K562 (cell line): ENCODE data around the gene C2orf72. TPM values are rescaled to one million over a fixed set of nuclear protein-coding genes. Genes with fewer than 3 reads are reported as not detected.

ENCODE experiments used
- ATAC-seq: fragments of 200-7000 bp; cut with Tn5 transposase; 3 replicates; pipeline ENCODE4 v1.9.1; 2020; ENCODE audit warnings: moderate library complexity
- BruUV-seq: library from RNA; stranded (reverse); fragments of 400-500 nt; replicated peaks from 2 replicates; lab custom pipeline; 2021; lab: Mats Ljungman, UMichigan
- CTCF ChIA-PET: fragments of 300-600 bp; formaldehyde crosslinking; extraction: SDS; loops from one replicate; lab custom pipeline; 2021; ENCODE audit warnings: low intra/inter-chr PET ratio; lab: Yijun Ruan, JAX
- POLR2A ChIA-PET: fragments of 300-600, 350-650 bp; sonication (Branson Sonifier 250); formaldehyde crosslinking; extraction: SDS; loops from one replicate; lab custom pipeline; 2021; ENCODE audit warnings: antibody characterized with exemption, inconsistent platforms; lab: Yijun Ruan, JAX
- DNase-seq, 4 experiments: peaks; one replicate each; pipeline versions ENCODE4 v3.0.0 to v3.0.0-alpha.2; 2011 to 2018; ENCODE audit warnings: low spot score in 3 of 4, mixed read lengths in 3 of 4; ENCODE audit errors: extremely low read depth in 1 of 4
- FAIRE-seq: peaks from 2 replicates; lab custom pipeline; 2011; peaks lifted over from hg19 to GRCh38; lab: Jason Lieb, UNC
- H2AFZ ChIP-seq: 2 replicates; pipeline ENCODE4 v1.6.0; 2011; ENCODE audit warnings: low read depth, low read length, control low read depth, inconsistent platforms
- H3K27ac ChIP-seq: fragments of 200-600 bp; 3 replicates; pipeline ENCODE4 v1.8.0; 2011; ENCODE audit warnings: low read depth, mild to moderate bottlenecking, control low read depth, inconsistent platforms, low read length, moderate library complexity, mixed read lengths; ENCODE audit errors: extremely low read depth
- H3K27me3 ChIP-seq, 2 experiments: fragments of 300-600 bp in 1 of 2; 2 replicates in 1 of 2; 3 replicates in 1 of 2; pipeline versions ENCODE4 v1.6.0 to v1.8.0; 2011; ENCODE audit warnings: inconsistent platforms in 2 of 2, low read length in 2 of 2, mild to moderate bottlenecking in 1 of 2, mixed read lengths in 1 of 2, moderate library complexity in 1 of 2; ENCODE audit not compliant: control insufficient read depth in 2 of 2, insufficient read depth in 2 of 2
- H3K36me3 ChIP-seq: fragments of 300-600 bp; 3 replicates; pipeline ENCODE4 v1.8.0; 2011; ENCODE audit warnings: mild to moderate bottlenecking, low read length, inconsistent platforms; ENCODE audit not compliant: control insufficient read depth, insufficient read depth
- H3K4me1 ChIP-seq, 2 experiments: fragments of 200-600 bp in 1 of 2; replicated peaks in 1 of 2; 2 replicates in 1 of 2; 3 replicates in 1 of 2; pipeline versions ENCODE4 v1.5.1 to v1.8.0; 2011; ENCODE audit warnings: inconsistent platforms in 2 of 2, low read length in 2 of 2, mild to moderate bottlenecking in 1 of 2, mixed read lengths in 1 of 2, moderate library complexity in 1 of 2; ENCODE audit not compliant: control insufficient read depth in 2 of 2, insufficient read depth in 2 of 2
- H3K4me2 ChIP-seq: 2 replicates; pipeline ENCODE4 v1.6.1; 2011; ENCODE audit warnings: low read length, control low read depth, inconsistent platforms, mixed read lengths; ENCODE audit not compliant: insufficient read depth
- H3K4me3 ChIP-seq: fragments of 200-600 bp; sonication (generic), shearing (Covaris generic); 2 replicates; pipeline ENCODE4 v1.5.1; 2016; ENCODE audit warnings: control low read depth, inconsistent platforms
- H3K79me2 ChIP-seq: fragments of 200-600 bp; 3 replicates; pipeline ENCODE4 v1.8.0; 2011; ENCODE audit warnings: low read length, inconsistent platforms; ENCODE audit not compliant: control insufficient read depth, insufficient read depth
- H3K9ac ChIP-seq, 2 experiments: 2 replicates each; pipeline versions ENCODE4 v1.6.0 to v1.6.1; 2011; ENCODE audit warnings: low read depth in 2 of 2, low read length in 2 of 2, control low read depth in 1 of 2, inconsistent platforms in 1 of 2, mild to moderate bottlenecking in 1 of 2, mixed read lengths in 1 of 2; ENCODE audit not compliant: insufficient read depth in 1 of 2
- H3K9me1 ChIP-seq: one replicate; pipeline ENCODE4 v1.6.0; 2011; ENCODE audit warnings: inconsistent platforms, mild to moderate bottlenecking, low read length, moderate library complexity; ENCODE audit not compliant: control insufficient read depth, insufficient read depth
- H3K9me3 ChIP-seq: replicated peaks from 2 replicates; pipeline ENCODE4 v1.5.1; 2011; ENCODE audit warnings: low read depth, low read length, inconsistent platforms; ENCODE audit not compliant: control insufficient read depth, insufficient read depth
- H4K20me1 ChIP-seq: replicated peaks from 2 replicates; pipeline ENCODE4 v1.6.1; 2011; ENCODE audit warnings: low read length, inconsistent platforms, mixed read lengths; ENCODE audit not compliant: control insufficient read depth, insufficient read depth
- CSDE1 ChIP-seq, 2 experiments: fragments of 450-650 bp; IDR thresholded peaks; 2 replicates each; pipeline ENCODE4 v1.6.1; 2016; ENCODE audit warnings: mild to moderate bottlenecking in 1 of 2
- HEY1 ChIP-seq: fragments of 250-450 bp; sonication (Bioruptor Pico); IDR thresholded peaks from 2 replicates; pipeline ENCODE4 v1.5.0; 2020; ENCODE audit warnings: mild to moderate bottlenecking, moderate library complexity, borderline replicate concordance
- HOXB6 ChIP-seq: fragments of 250-450 bp; sonication (Bioruptor Pico); IDR thresholded peaks from 2 replicates; pipeline ENCODE4 v1.5.1; 2022; ENCODE audit warnings: mild to moderate bottlenecking, borderline replicate concordance
- KDM1A ChIP-seq, 2 experiments: fragments of 450-650 bp; IDR thresholded peaks; 2 replicates each; pipeline ENCODE4 v1.6.1; 2016; ENCODE audit warnings: mild to moderate bottlenecking in 2 of 2
- L3MBTL2 ChIP-seq: fragments of 450-650 bp; IDR thresholded peaks from 2 replicates; pipeline ENCODE4 v1.6.1; 2016; ENCODE audit warnings: mild to moderate bottlenecking, moderate library complexity
- NFIC ChIP-seq: fragments of 450-650 bp; IDR thresholded peaks from 2 replicates; pipeline ENCODE4 v1.6.1; 2017; ENCODE audit warnings: mild to moderate bottlenecking, inconsistent platforms
- OTX1 ChIP-seq: fragments of 450-650 bp; formaldehyde crosslinking; IDR thresholded peaks from 2 replicates; pipeline ENCODE4 v1.4.0; 2022; ENCODE audit warnings: mild to moderate bottlenecking
- RAD21 ChIP-seq, 2 experiments: fragments of 250-450 bp in 1 of 2; fragments of 450-650 bp in 1 of 2; sonication (Bioruptor Pico) in 1 of 2; formaldehyde crosslinking in 1 of 2; IDR thresholded peaks in 1 of 2; conservative IDR thresholded peaks in 1 of 2; 2 replicates each; pipeline versions ENCODE4 v1.4.0 to v1.8.0; 2020 to 2022; ENCODE audit warnings: mild to moderate bottlenecking in 2 of 2, moderate library complexity in 1 of 2
- RAD51 ChIP-seq: fragments of 450-650 bp; IDR thresholded peaks from 2 replicates; pipeline ENCODE4 v1.7.1; 2016; ENCODE audit warnings: low read depth, mild to moderate bottlenecking, borderline replicate concordance
- RBM34 ChIP-seq: fragments of 200-400 bp; formaldehyde crosslinking; IDR thresholded peaks from 2 replicates; pipeline ENCODE4 v1.6.1; 2018; ENCODE audit warnings: low read length, borderline replicate concordance; ENCODE audit not compliant: insufficient read depth
- SP2 ChIP-seq: IDR thresholded peaks from 2 replicates; pipeline ENCODE4 v1.6.1; 2011; ENCODE audit warnings: mild to moderate bottlenecking, low read depth, low read length, moderate library complexity; ENCODE audit not compliant: poor library complexity, severe bottlenecking; ENCODE audit errors: extremely low read depth
- TSHZ1 ChIP-seq: fragments of 250-450 bp; sonication (Bioruptor Pico); IDR thresholded peaks from 2 replicates; pipeline ENCODE4 v1.4.0; 2020; ENCODE audit warnings: mild to moderate bottlenecking, moderate library complexity
- U2AF2 ChIP-seq: fragments of 200-400 bp; formaldehyde crosslinking; optimal IDR thresholded peaks from 2 replicates; pipeline ENCODE3; 2017; ENCODE audit warnings: low read depth, mild to moderate bottlenecking, low read length
- ZBED1 ChIP-seq: IDR thresholded peaks from 2 replicates; pipeline ENCODE4 v1.6.1; 2014
- ZNF263 ChIP-seq: sonication (generic); formaldehyde crosslinking; IDR thresholded peaks from 2 replicates; pipeline ENCODE4 v1.8.0; 2022; ENCODE audit warnings: mild to moderate bottlenecking, missing genetic modification reagents, borderline replicate concordance
- ZNF644 ChIP-seq: fragments of 200-800 bp; sonication (Bioruptor generic); IDR thresholded peaks from 2 replicates; pipeline ENCODE4 v1.6.1; 2016; ENCODE audit warnings: low read depth, missing genetic modification characterization, missing compliant biosample characterization
- WGBS: fragments of 100-300 bp; shearing (Covaris generic); methylation state at CpG from one replicate; pipeline ENCODE4 v1.1.6; 2016; ENCODE audit warnings: low coverage, mixed read lengths; ENCODE audit not compliant: insufficient coverage; ENCODE audit errors: missing lambda C conversion rate; 5-methylcytosine and 5-hydroxymethylcytosine counted together
- in situ Hi-C: fragments of 300-500 bp; cut with MboI; formaldehyde crosslinking; loops from 4 replicates; pipeline ENCODE4 v1.15.0; 2018; ENCODE audit warnings: inconsistent platforms, mixed read lengths
- intact Hi-C: fragments of 100-400 bp; cut with micrococcal nuclease; formaldehyde crosslinking; loops from 2 replicates; pipeline ENCODE4 v1.14.2; 2022
- polyA plus RNA-seq, 8 experiments: library from polyadenylated mRNA; depleted of rRNA in 4 of 8; stranded (reverse) in 5 of 8; unstranded in 3 of 8; fragments of >200 nt; fragmentation: Nextera tagmentation in 2 of 8; fragmentation: Illumina TruSeq in 1 of 8; extraction: Ambion mirVana in 2 of 8; extraction: Trizol in 1 of 8; gene quantifications; 2 replicates each; pipeline versions ENCODE4 v1.2.1 to v1.2.3, GENCODE V29; 2011 to 2014; ENCODE audit warnings: inconsistent platforms in 1 of 8, missing spikeins in 1 of 8
- total RNA-seq, 7 experiments: library from RNA; depleted of rRNA in 6 of 7; stranded (reverse); fragments of >200 nt in 6 of 7; fragmentation: Illumina TruSeq in 2 of 7; extraction: Trizol in 2 of 7; gene quantifications; 2 replicates each; pipeline versions ENCODE4 v1.2.1 to v1.2.3, GENCODE V29; 2011 to 2021; ENCODE audit warnings: low replicate concordance in 1 of 7
- TF ChIP-seq, protein P1 (sequence below): fragments of 250-450 bp; sonication (Bioruptor Pico); IDR thresholded peaks from 2 replicates; pipeline ENCODE4 v1.8.0; 2021; ENCODE audit warnings: moderate library complexity, mild to moderate bottlenecking, inconsistent platforms

Gene C2orf72
- total and polyA plus RNA-seq, 9 of the 15 experiments (the other 6 are each of a cell fraction or from before 2014, with no cell fraction given): 0.08 to 0.18 (median 0.11) TPM; not detected in 6

GRCh38 chr2:230998882-230999281 is 38.4 kb upstream of the C2orf72 start:
- H3K79me2 ChIP-seq: no peaks in the 10 kb centered on the region
- POLR2A ChIA-PET: interaction anchor here (0.6 kb wide), 1 partner anchor 1000 kb away, joined by 3 read pairs; no protein-coding TSS in a partner anchor
- H3K4me3 ChIP-seq: no peak overlapping the region
- H2AFZ ChIP-seq: no peak overlapping the region
- H3K27me3 ChIP-seq: peaks cover 10 to 53% of the 10 kb centered on the region in 2 experiments; a peak in 3 of 5 replicates
- no peaks in the 10 kb centered on the region for H3K9me1 ChIP-seq
- H3K9ac ChIP-seq: no peak overlapping the region
- TF ChIP-seq KDM1A (IDR thresholded peaks at IDR 0.05): no peak
- TF ChIP-seq, protein P1, sequence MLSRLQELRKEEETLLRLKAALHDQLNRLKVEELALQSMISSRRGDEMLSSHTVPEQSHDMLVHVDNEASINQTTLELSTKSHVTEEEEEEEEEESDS: no peak
- no peak for TF ChIP-seq OTX1
- TF ChIP-seq ZNF644 (tag): no peak
- no peak for TF ChIP-seq U2AF2
- no peak for TF ChIP-seq SP2
- TF ChIP-seq TSHZ1: no peak
- TF ChIP-seq RAD51: no peak
- TF ChIP-seq ZNF263 (CRISPR knock-in tag): no peak
- TF ChIP-seq CSDE1 (IDR thresholded peaks at IDR 0.05): no peak
- TF ChIP-seq RBM34: no peak
- no peak for TF ChIP-seq RAD21 (CRISPR knock-in tag; conservative IDR thresholded peaks at IDR 0.05 in 1 of 2, IDR thresholded peaks at IDR 0.05 in 1 of 2)
- no peak for TF ChIP-seq HEY1 (CRISPR knock-in tag)
- no peak for TF ChIP-seq NFIC
- no peak for TF ChIP-seq ZBED1
- TF ChIP-seq HOXB6 (CRISPR knock-in tag): no peak
- no peak for TF ChIP-seq L3MBTL2
- TF ChIP-seq, all 486 proteins: peak for 0
- Histone ChIP-seq H3K4me2 (no peak overlapping the region), H3K27ac (no peak overlapping the region), H3K36me3 (no peaks in the 10 kb centered on the region), H3K4me1 (no peaks in the 10 kb centered on the region), H4K20me1 (no peaks in the 10 kb centered on the region), H3K9me3 (no peaks in the 10 kb centered on the region)
- BruUV-seq: no TSS peak
- intact Hi-C loops (no loop called here), in situ Hi-C loops (no loop called here)
- DNase-seq (no peak), ATAC-seq (no peak), FAIRE-seq (no peak)
- CTCF ChIA-PET: no interaction called here
- WGBS: 0% methylated on average over 2 of the region's 2 CpGs
